Neural cell (in vitro differentiated cells): ENCODE results near the gene TRAPPC10. TPM values are rescaled to one million over a fixed set of nuclear protein-coding genes. Genes with fewer than 3 reads are reported as not detected.

Source experiments
- H2AFZ ChIP-seq: fragments of 200-600, 300-800 bp; sonication (generic), shearing (Covaris generic); 2 replicates; pipeline ENCODE4 v1.6.0; 2014; ENCODE audit warnings: low read depth, mild to moderate bottlenecking, antibody characterized with exemption, low read length, moderate library complexity
- H3F3A ChIP-seq: fragments of 200-600 bp; shearing (Covaris generic); 2 replicates; pipeline ENCODE4 v1.6.1; 2016; ENCODE audit warnings: mild to moderate bottlenecking, moderate library complexity, mixed read lengths, antibody characterized with exemption, low read length; ENCODE audit not compliant: insufficient read depth, poor library complexity, severe bottlenecking
- H3K27ac ChIP-seq: fragments of 200-600, 300-800 bp; sonication (generic), shearing (Covaris generic); 2 replicates; pipeline ENCODE4 v1.5.1; 2014; ENCODE audit warnings: mild to moderate bottlenecking, low read length, moderate library complexity
- H3K27me3 ChIP-seq: fragments of 300-800, 200-600 bp; sonication (generic), shearing (Covaris generic); 2 replicates; pipeline ENCODE4 v1.6.0; 2014; ENCODE audit warnings: mild to moderate bottlenecking, low read depth, low read length, moderate library complexity; ENCODE audit not compliant: insufficient read depth
- H3K36me3 ChIP-seq: fragments of 300-800, 200-600 bp; sonication (generic), shearing (Covaris generic); 2 replicates; pipeline ENCODE4 v1.5.1; 2014; ENCODE audit warnings: mild to moderate bottlenecking, antibody characterized with exemption, low read length, moderate library complexity; ENCODE audit not compliant: insufficient read depth
- H3K4me2 ChIP-seq: fragments of 300-800, 200-600 bp; sonication (generic), shearing (Covaris generic); 2 replicates; pipeline ENCODE4 v1.6.0; 2014; ENCODE audit warnings: mild to moderate bottlenecking, low read length
- H3K4me3 ChIP-seq: fragments of 300-800, 200-600 bp; sonication (generic), shearing (Covaris generic); 2 replicates; pipeline ENCODE4 v1.5.1; 2014; ENCODE audit warnings: mild to moderate bottlenecking, low read length, moderate library complexity
- H3K79me2 ChIP-seq: fragments of 200-600 bp; shearing (Covaris generic); replicated peaks from 2 replicates; pipeline ENCODE4 v1.6.0; 2014; ENCODE audit warnings: mild to moderate bottlenecking, low read length, moderate library complexity; ENCODE audit not compliant: insufficient read depth
- H3K9ac ChIP-seq: fragments of 300-800, 200-600 bp; sonication (generic), shearing (Covaris generic); 2 replicates; pipeline ENCODE4 v1.6.1; 2016; ENCODE audit warnings: mild to moderate bottlenecking, low read length, mixed read lengths
- H3K9me2 ChIP-seq: fragments of 200-600 bp; shearing (Covaris generic); 2 replicates; pipeline ENCODE4 v1.6.1; 2016; ENCODE audit warnings: mild to moderate bottlenecking, low read length, mixed read lengths; ENCODE audit not compliant: insufficient read depth
- H3K9me3 ChIP-seq: fragments of 200-600, 300-800 bp; sonication (generic), shearing (Covaris generic); 2 replicates; pipeline ENCODE4 v1.6.1; 2016; ENCODE audit warnings: mild to moderate bottlenecking, mixed run types, low read length, moderate library complexity, mixed read lengths
- H4K20me1 ChIP-seq: fragments of 200-600 bp; shearing (Covaris generic); 2 replicates; pipeline ENCODE4 v1.6.1; 2016; ENCODE audit warnings: mild to moderate bottlenecking, mixed run types; ENCODE audit not compliant: insufficient read depth
- EP300 ChIP-seq: fragments of 450-650 bp; conservative IDR thresholded peaks from 2 replicates; pipeline ENCODE4 v1.6.1; 2014; ENCODE audit warnings: antibody characterized with exemption, mild to moderate bottlenecking, moderate library complexity; ENCODE audit not compliant: poor library complexity, severe bottlenecking
- EZH2 ChIP-seq: fragments of 200-600, 300-800 bp; shearing (Covaris generic), sonication (generic); IDR thresholded peaks from 2 replicates; pipeline ENCODE4 v1.6.1; 2014; ENCODE audit warnings: antibody characterized with exemption, low read length, borderline replicate concordance, mild to moderate bottlenecking; ENCODE audit not compliant: insufficient read depth, poor library complexity, severe bottlenecking
- MXI1 ChIP-seq: fragments of 450-650 bp; conservative IDR thresholded peaks from 2 replicates; pipeline ENCODE4 v1.6.1; 2014; ENCODE audit warnings: antibody characterized with exemption, mild to moderate bottlenecking; ENCODE audit not compliant: poor library complexity, severe bottlenecking
- POLR2AphosphoS5 ChIP-seq: IDR thresholded peaks from 2 replicates; pipeline ENCODE4 v1.6.1; 2012
- RAD21 ChIP-seq: fragments of 450-650 bp; conservative IDR thresholded peaks from 2 replicates; pipeline ENCODE4 v1.6.1; 2014; ENCODE audit warnings: antibody characterized with exemption, mild to moderate bottlenecking, moderate library complexity
- REST ChIP-seq: IDR thresholded peaks from 2 replicates; pipeline ENCODE4 v1.6.1; 2012; ENCODE audit warnings: borderline replicate concordance
- SMC3 ChIP-seq: fragments of 450-650 bp; conservative IDR thresholded peaks from 2 replicates; pipeline ENCODE4 v1.6.1; 2014; ENCODE audit warnings: antibody characterized with exemption, mild to moderate bottlenecking, moderate library complexity; ENCODE audit not compliant: poor library complexity
- TAF1 ChIP-seq: IDR thresholded peaks from 2 replicates; pipeline ENCODE4 v1.6.1; 2012; ENCODE audit warnings: low read depth
- polyA plus RNA-seq: library from polyadenylated mRNA; depleted of rRNA; stranded (reverse); fragments of >200 nt; gene quantifications from 2 replicates; pipeline ENCODE4 v1.2.3, GENCODE V29; 2014
- TF ChIP-seq, protein P1 (sequence below): fragments of 450-650 bp; IDR thresholded peaks from 2 replicates; pipeline ENCODE4 v1.5.1; 2014; ENCODE audit warnings: antibody characterized with exemption, mild to moderate bottlenecking, moderate library complexity; ENCODE audit not compliant: poor library complexity, severe bottlenecking

The TRAPPC10 gene
- polyA plus RNA-seq, 1 donor from 2014 or later, result 17.8 TPM

GRCh38 chr21:43997766-43998742 lies 14.1 kb upstream of the TRAPPC10 start:
- Histone ChIP-seq H3K27me3 (no peaks in the 10 kb centered on the region), H3K36me3 (no peaks in the 10 kb centered on the region), H3K9me3 (no peaks in the 10 kb centered on the region), H3K4me3 (no peak overlapping the region), H3K9ac (no peak overlapping the region), H3K4me2 (no peak overlapping the region), H2AFZ (no peak overlapping the region), H3K9me2 (no peaks in the 10 kb centered on the region), H3F3A (no peaks in the 10 kb centered on the region), H4K20me1 (no peaks in the 10 kb centered on the region), H3K27ac (no peak overlapping the region), H3K79me2 (no peaks in the 10 kb centered on the region)
- TF ChIP-seq REST (no peak), EP300 (no peak), SMC3 (no peak), POLR2AphosphoS5 (no peak), TAF1 (no peak), RAD21 (no peak), EZH2 (no peak), MXI1 (no peak)
- TF ChIP-seq, protein P1, sequence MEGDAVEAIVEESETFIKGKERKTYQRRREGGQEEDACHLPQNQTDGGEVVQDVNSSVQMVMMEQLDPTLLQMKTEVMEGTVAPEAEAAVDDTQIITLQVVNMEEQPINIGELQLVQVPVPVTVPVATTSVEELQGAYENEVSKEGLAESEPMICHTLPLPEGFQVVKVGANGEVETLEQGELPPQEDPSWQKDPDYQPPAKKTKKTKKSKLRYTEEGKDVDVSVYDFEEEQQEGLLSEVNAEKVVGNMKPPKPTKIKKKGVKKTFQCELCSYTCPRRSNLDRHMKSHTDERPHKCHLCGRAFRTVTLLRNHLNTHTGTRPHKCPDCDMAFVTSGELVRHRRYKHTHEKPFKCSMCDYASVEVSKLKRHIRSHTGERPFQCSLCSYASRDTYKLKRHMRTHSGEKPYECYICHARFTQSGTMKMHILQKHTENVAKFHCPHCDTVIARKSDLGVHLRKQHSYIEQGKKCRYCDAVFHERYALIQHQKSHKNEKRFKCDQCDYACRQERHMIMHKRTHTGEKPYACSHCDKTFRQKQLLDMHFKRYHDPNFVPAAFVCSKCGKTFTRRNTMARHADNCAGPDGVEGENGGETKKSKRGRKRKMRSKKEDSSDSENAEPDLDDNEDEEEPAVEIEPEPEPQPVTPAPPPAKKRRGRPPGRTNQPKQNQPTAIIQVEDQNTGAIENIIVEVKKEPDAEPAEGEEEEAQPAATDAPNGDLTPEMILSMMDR, result no peak

DNA sequence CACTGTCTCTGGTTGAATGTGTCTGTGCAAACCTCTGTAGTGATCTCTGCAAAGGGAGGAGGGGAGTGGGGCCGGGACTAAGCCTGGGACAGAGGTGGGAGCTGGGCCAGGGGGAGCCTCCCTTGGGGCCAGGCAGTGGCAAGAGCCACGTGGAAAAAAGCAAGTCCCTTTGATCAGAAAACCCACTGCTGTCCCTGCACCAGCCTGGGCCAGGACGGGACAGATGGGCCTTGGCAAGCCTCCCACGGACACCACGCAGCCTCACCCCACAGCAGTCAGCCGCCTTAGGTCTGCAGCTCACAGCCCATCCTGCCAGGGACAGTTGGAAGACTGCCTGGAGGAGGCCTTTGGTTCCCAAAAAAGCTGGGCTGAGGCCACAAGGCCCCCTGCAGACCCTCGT lies 11.7 kb upstream of the TRAPPC10 start:
- H3K9me2 ChIP-seq, result no peaks in the 10 kb centered on the region
- TF ChIP-seq RAD21, result no peak
- TF ChIP-seq EZH2, result no peak
- no peak for TF ChIP-seq SMC3
- TF ChIP-seq, protein P1, result no peak
- TF ChIP-seq MXI1, result no peak
- no peak for TF ChIP-seq TAF1
- no peak for TF ChIP-seq EP300
- TF ChIP-seq REST, result no peak
- TF ChIP-seq POLR2AphosphoS5, result no peak
- H3K79me2 ChIP-seq, result no peaks in the 10 kb centered on the region
- H3K9ac ChIP-seq, result no peak overlapping the region
- no peak overlapping the region for H2AFZ ChIP-seq
- no peaks in the 10 kb centered on the region for H4K20me1 ChIP-seq
- no peaks in the 10 kb centered on the region for H3K36me3 ChIP-seq
- H3K4me2 ChIP-seq, result no peak overlapping the region
- no peaks in the 10 kb centered on the region for H3K27me3 ChIP-seq
- no peaks in the 10 kb centered on the region for H3K9me3 ChIP-seq
- H3K4me3 ChIP-seq, result no peak overlapping the region
- H3K27ac ChIP-seq, result no peak overlapping the region
- no peaks in the 10 kb centered on the region for H3F3A ChIP-seq
